Endothelial cell of umbilical vein (primary cell): ENCODE measurements around the gene ADM5.

Experiments used
- EZH2 ChIP-seq: IDR thresholded peaks from 2 replicates; pipeline ENCODE4 v1.6.1; 2012; ENCODE audit warnings: borderline replicate concordance, low read depth, mild to moderate bottlenecking, moderate library complexity, low read length, inconsistent platforms; ENCODE audit not compliant: severe bottlenecking
- FOS ChIP-seq: IDR thresholded peaks from 2 replicates; pipeline ENCODE4 v1.6.1; 2011; ENCODE audit warnings: mild to moderate bottlenecking, low read length, moderate library complexity, borderline replicate concordance; ENCODE audit not compliant: insufficient read depth
- GATA2 ChIP-seq: IDR thresholded peaks from 2 replicates; pipeline ENCODE4 v1.7.0; 2011; ENCODE audit warnings: low read depth, mild to moderate bottlenecking, moderate library complexity, mixed read lengths, low read length; ENCODE audit not compliant: insufficient read length, insufficient read depth
- MYC ChIP-seq: IDR thresholded peaks from one replicate; pipeline ENCODE4 v1.6.1; 2011; ENCODE audit warnings: mild to moderate bottlenecking, low read depth, low read length

DNA sequence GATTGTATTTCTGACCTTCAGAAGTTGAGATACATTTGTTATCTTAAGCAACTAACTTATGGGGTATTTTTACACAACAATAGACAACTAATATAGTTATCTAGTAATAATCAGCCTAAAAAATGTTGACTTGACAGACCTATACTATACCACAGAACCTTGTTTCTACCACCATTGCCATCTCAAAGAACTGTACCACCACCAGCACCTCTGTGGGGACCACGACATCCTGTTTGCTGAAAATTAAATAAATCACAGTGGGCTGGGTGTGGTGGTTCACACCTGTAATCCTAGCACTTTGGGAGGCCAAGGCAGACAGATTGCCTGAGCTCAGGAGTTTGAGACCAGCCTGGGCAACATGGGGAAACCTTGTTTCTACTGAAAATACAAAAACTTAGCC lies 49.7 kb downstream of the ADM5 start:
- no peak for TF ChIP-seq EZH2
- TF ChIP-seq FOS: no peak
- TF ChIP-seq MYC: no peak
- TF ChIP-seq GATA2: no peak
